Subcutaneous abdominal adipose tissue (tissue), 5 donors: ENCODE results near the gene COL16A1.

Source experiments
- H3K27ac ChIP-seq: one replicate; pipeline ENCODE4 v1.7.0; 2013; ENCODE audit warnings: low read depth, mild to moderate bottlenecking, inconsistent platforms, low read length, moderate library complexity
- H3K27me3 ChIP-seq, 5 donors: one replicate each; pipeline ENCODE4 v1.7.0; 2013; ENCODE audit warnings: low read length in 5 of 5, inconsistent platforms in 1 of 5; ENCODE audit not compliant: control insufficient read depth in 5 of 5, insufficient read depth in 4 of 5
- H3K36me3 ChIP-seq, 5 donors: one replicate each; pipeline ENCODE4 v1.7.0; 2013; ENCODE audit warnings: low read length in 5 of 5; ENCODE audit not compliant: control insufficient read depth in 5 of 5, insufficient read depth in 5 of 5
- H3K4me1 ChIP-seq, 5 donors: one replicate each; pipeline ENCODE4 v1.7.0; 2013; ENCODE audit warnings: low read length in 5 of 5, mild to moderate bottlenecking in 3 of 5, moderate library complexity in 1 of 5; ENCODE audit not compliant: control insufficient read depth in 5 of 5, insufficient read depth in 5 of 5
- H3K4me3 ChIP-seq, 5 donors: one replicate each; pipeline ENCODE4 v1.7.0; 2013; ENCODE audit warnings: low read length in 5 of 5, low read depth in 1 of 5
- H3K9ac ChIP-seq, 5 donors: one replicate each; pipeline ENCODE4 v1.7.0; 2013; ENCODE audit warnings: low read length in 5 of 5, mild to moderate bottlenecking in 4 of 5, moderate library complexity in 3 of 5
- H3K9me3 ChIP-seq, 5 donors: one replicate each; pipeline ENCODE4 v1.7.0; 2013; ENCODE audit warnings: low read length in 5 of 5; ENCODE audit not compliant: control insufficient read depth in 5 of 5
- donor health status: healthy.
- donor health status: healthy.
- donor health status: healthy.
- donor health status: healthy.
- donor health status: healthy.

Gene COL16A1

DNA sequence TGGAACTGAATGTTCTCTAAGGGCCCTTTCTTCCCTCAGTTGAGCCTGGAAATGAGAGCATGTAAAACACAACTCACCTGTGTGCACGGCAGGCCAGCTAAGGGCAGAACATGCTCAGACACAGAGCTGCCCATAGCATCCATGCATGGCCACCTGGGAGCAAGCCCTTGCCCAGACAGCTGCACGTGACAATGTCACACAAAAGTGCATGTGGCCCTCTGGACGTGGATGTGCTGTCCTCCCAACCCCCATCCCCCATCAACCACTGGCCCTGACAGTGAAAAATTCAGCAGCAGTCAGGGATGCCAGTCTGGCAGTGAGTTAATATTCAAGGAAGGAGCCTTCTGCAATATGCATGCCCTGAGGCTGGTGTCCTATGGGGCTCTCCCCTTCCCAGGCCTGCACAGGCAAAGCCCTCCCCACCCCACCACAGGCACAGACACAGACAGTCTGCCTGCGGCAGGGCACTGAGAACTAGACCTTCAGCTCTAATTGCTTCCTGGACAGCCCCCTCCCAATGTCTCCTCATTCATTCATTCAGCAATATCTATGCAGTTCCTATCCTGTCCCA lies 14.6 kb upstream of the COL16A1 start:
- Histone ChIP-seq H3K4me3 (no peak overlapping the region), H3K9me3 (no peaks in the 10 kb centered on the region), H3K36me3 (no peaks in the 10 kb centered on the region), H3K4me1 (peaks cover 6 to 47% (median 41%) of the 10 kb centered on the region in 5 donors), H3K27ac (no peak overlapping the region), H3K27me3 (peaks cover 0 to 8% (median 4%) of the 10 kb centered on the region in 5 donors), H3K9ac (no peak overlapping the region)

DNA sequence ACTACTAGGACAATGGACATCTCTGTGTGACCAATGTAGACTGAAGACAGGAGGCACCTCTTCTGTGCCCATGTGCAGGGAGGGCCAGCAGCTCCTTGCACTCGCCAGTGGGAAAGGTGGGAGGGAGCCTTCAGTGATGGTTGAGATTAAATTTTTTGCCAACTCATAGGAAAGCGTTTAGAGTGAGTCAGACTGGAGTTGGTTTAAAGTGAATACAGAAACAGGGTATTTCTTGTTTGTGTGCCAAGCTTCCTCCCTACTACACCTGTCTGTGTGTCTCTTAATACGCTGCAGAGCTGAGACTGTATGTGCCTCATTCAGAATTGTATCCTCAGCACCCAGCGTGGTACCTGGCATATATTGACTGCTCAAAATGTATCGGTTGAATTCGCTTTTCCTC lies 13.5 kb upstream of the COL16A1 start:
- Histone ChIP-seq H3K9ac (no peak overlapping the region), H3K4me3 (no peak overlapping the region), H3K36me3 (no peaks in the 10 kb centered on the region), H3K27me3 (peaks cover 0 to 8% (median 4%) of the 10 kb centered on the region in 5 donors), H3K27ac (no peak overlapping the region), H3K4me1 (peaks cover 8 to 58% (median 51%) of the 10 kb centered on the region in 5 donors), H3K9me3 (no peaks in the 10 kb centered on the region)

DNA sequence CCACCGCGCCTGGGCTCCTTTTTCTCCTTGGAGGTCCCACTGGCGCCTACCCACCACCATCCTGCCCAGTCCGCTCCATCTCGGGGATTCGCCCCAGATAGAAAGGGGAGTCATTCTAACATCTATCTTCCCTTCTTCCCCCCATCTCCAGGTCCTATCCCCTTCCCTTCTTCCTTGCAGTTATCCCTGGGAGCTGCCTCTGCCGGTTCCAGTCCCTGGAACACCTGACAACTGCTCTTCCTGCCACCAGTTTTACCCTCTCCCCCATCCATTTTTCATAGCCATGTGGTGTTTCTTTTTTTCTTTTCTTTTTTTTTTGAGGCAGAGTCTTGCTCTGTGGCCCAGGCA lies 12.0 kb upstream of the COL16A1 start:
- Histone ChIP-seq H3K27ac (peak overlapping the region; percentile 84), H3K9me3 (no peaks in the 10 kb centered on the region), H3K4me1 (peaks cover 8 to 63% (median 54%) of the 10 kb centered on the region in 5 donors), H3K27me3 (peaks cover 0 to 8% (median 2%) of the 10 kb centered on the region in 5 donors), H3K9ac (peak overlapping the region in 1 of 5 donors; percentile 41), H3K4me3 (peak overlapping the region in 3 of 5 donors; percentile 63 to 72 (median 68)), H3K36me3 (no peaks in the 10 kb centered on the region)

DNA sequence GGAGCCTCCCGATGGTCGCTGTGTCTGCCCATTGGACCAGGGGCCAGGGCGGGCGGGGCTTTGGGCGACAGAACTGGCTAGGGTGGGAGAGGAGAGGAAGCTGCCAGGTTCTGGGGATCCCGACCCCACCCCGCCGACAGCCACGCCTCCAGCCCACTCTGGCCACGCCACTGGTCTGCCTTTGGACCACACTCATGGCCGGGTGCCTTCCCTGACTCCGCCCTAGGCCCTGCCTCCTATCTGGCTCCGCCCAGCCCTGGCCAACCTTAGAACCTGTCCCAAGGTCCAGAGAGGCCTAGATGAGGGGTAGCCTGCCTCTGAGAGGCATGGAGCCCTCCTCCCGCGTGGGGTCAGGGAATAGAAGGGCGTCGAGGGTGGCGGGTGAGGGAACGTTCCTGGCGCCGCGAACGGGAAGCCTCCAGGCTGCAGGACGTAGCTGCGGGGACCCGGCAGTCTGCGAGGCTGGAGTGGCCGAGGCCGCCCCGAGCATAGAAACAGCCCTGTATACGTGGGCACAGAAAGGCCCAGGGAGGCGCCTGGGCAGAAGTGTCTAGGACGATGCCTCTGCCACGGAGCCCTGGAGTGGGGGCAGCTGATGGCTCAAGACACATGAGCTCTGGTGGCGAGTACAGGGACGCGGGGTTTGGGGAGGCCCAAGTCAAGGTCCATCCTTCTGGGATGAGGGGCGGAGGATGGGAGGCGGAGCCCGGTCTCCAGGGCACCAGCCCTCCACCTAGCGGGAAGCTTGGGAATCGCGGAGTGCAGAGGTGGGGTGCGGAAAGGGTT lies 11.5 kb upstream of the COL16A1 start:
- Histone ChIP-seq H3K27ac (peak overlapping the region; percentile 84), H3K9ac (peak overlapping the region in 4 of 5 donors; percentile 34 to 72 (median 60)), H3K4me1 (peaks cover 8 to 63% (median 54%) of the 10 kb centered on the region in 5 donors), H3K4me3 (peak overlapping the region in 4 of 5 donors; percentile 54 to 72 (median 66)), H3K36me3 (no peaks in the 10 kb centered on the region), H3K27me3 (peaks cover 0 to 7% (median 2%) of the 10 kb centered on the region in 5 donors), H3K9me3 (no peaks in the 10 kb centered on the region)

DNA sequence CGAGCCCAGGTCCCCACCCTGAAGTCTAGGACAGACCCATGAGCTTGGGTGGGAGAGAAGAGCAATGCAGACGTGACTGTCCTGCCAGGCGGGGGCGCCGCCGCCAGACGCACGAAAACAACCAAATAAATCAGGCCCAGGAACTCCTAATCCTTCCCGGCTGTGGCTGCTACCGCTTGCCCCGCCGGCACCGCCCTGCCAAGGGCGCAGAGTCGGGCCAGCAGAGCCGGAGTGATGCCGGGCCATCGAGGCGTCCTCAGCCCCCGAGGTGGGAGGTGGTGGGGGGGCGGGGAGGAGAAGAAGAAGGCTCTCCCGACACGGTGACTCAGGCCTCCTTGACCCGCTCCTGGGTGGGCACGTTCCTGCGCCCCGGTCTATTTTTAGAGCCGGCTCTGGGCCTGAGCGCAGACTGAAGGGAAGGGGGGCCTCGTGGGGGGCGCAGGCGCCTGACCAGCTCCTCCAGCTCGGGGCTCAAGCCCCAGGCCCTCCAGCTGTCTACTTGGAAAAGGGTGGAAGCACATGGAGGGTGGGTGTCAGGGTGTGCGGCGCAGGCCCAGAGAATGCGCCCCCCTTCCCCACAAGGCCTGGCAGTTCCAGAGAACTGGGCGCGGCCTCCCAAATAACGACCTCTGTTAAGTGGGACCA lies 10.7 kb upstream of the COL16A1 start:
- Histone ChIP-seq H3K27ac (peak overlapping the region; percentile 84), H3K27me3 (peaks cover 0 to 3% (median 2%) of the 10 kb centered on the region in 5 donors), H3K9ac (peak overlapping the region in 4 of 5 donors; percentile 42 to 72 (median 60)), H3K4me3 (peak overlapping the region in 4 of 5 donors; percentile 39 to 72 (median 55)), H3K9me3 (no peaks in the 10 kb centered on the region), H3K36me3 (no peaks in the 10 kb centered on the region), H3K4me1 (peaks cover 8 to 63% (median 54%) of the 10 kb centered on the region in 5 donors)

DNA sequence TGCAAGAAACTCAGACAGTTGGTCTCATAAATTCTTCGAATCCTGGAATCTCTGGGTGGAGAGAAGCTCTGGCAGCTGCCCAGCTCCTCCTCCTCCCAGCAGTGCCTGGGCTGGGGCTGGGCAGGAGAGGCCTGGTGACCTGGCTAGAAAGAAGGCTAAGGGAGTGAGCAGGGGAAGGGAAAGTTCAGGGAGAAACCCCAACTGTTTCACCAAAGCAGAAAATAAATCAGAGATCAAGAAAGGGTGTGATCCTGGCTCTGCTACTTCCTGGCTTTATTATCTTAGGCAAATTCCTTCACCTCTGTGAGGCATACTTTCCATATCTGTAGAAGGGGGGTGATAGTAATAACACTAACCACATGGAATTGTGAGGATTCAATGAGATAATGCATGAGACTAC lies 8.8 kb upstream of the COL16A1 start:
- Histone ChIP-seq H3K9me3 (no peaks in the 10 kb centered on the region), H3K4me3 (no peak overlapping the region), H3K27ac (peak overlapping the region; percentile 84), H3K4me1 (peaks cover 4 to 52% (median 42%) of the 10 kb centered on the region in 5 donors), H3K9ac (peak overlapping the region in 2 of 5 donors; percentile 5 to 35), H3K27me3 (peaks cover 0 to 3% (median 2%) of the 10 kb centered on the region in 5 donors), H3K36me3 (no peaks in the 10 kb centered on the region)

DNA sequence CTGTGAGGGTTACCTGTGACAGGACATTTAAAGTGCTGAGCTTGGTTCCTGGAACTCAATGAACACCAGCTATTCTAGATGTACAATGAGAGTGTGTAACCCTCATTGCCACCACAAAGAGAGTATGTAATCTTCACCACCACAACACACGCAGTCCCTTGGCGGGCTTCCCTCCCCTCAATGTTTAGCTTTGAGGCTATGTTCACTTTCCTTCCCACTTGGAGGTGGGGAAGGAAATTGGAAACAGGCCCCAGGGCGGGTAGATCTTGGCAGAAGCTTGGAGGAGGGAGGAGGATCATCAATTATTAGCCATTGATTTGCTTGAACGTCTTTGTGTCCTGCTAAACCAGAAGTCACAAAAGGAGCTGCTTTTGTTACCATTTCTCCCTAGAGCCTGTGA lies 8.3 kb upstream of the COL16A1 start:
- Histone ChIP-seq H3K36me3 (no peaks in the 10 kb centered on the region), H3K27ac (peak overlapping the region; percentile 84), H3K9ac (peak overlapping the region in 1 of 5 donors; percentile 35)

DNA sequence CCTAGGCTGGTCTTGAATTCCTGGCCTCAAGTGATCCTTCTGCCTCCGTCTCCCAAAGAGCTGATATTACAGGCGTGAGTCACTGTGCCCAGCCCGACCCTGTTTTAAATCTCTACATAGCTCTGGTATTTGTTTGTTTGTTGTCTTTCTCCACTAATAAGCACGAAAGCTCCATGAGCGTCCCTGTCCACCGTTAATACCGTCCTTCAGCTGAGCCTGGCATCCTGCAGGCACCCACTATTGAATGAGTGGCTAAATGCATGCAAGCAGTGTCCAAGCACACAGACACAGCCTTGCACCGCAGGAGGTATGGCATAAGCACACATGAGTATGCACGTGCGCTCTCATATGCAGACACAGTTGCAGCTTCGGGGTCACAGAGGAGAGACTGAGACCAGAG lies 4.5 kb upstream of the COL16A1 start:
- Histone ChIP-seq H3K27me3 (peaks cover 0 to 10% (median 2%) of the 10 kb centered on the region in 5 donors), H3K9ac (no peak overlapping the region), H3K27ac (no peak overlapping the region), H3K4me3 (no peak overlapping the region), H3K4me1 (peaks cover 7 to 38% (median 35%) of the 10 kb centered on the region in 5 donors), H3K9me3 (no peaks in the 10 kb centered on the region), H3K36me3 (no peaks in the 10 kb centered on the region)

More for the DNA sequence above, 8.3 kb upstream of the COL16A1 start:
- no peaks in the 10 kb centered on the region for H3K9me3 ChIP-seq
- H3K4me3 ChIP-seq = no peak overlapping the region
- peaks cover 0 to 3% (median under 1%) of the 10 kb centered on the region in 5 donors for H3K27me3 ChIP-seq
- H3K4me1 ChIP-seq = peaks cover 4 to 47% (median 38%) of the 10 kb centered on the region in 5 donors

DNA sequence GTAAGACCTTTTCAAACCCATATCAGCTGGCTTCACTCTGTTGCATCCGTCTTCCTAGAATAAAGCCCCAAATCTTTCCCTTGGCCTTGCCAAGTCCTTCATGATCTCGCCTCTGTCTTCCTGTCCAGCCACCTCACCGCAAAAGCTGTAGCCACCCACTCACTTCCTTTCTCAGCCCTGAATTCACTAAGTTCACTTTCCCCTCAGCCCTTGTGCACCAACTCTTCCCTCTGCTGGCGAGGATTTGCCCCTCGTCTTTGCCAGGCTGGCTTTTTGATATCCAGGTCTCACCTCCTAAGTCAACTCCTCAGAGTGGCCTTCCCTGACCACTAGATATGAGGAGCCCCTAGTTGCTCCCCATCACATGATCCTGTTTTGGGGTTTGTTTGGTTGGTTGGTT lies 3.9 kb upstream of the COL16A1 start:
- H3K4me3 ChIP-seq = no peak overlapping the region
- H3K9me3 ChIP-seq = no peaks in the 10 kb centered on the region
- H3K4me1 ChIP-seq = peaks cover 4 to 38% (median 34%) of the 10 kb centered on the region in 5 donors
- no peak overlapping the region for H3K27ac ChIP-seq
- H3K9ac ChIP-seq = no peak overlapping the region
- no peaks in the 10 kb centered on the region for H3K36me3 ChIP-seq
- peaks cover 0 to 14% (median 3%) of the 10 kb centered on the region in 5 donors for H3K27me3 ChIP-seq
